ENCODE results near the gene SGCE.

The SGCE gene

GRCh38 chr7:94658826-94659225 is 2.9 kb upstream of the SGCE start:
- DNase-seq (ENCODE audit: low spot score) = no peak

GRCh38 chr7:94657771-94658693 is 2.1 kb upstream of the SGCE start:
- DNase-seq (ENCODE audit: low spot score) = peak; percentile 88

- no peak for DNase-seq (ENCODE audit: low spot score)
Measured at GRCh38 chr7:94656925-94657731, 1.2 kb upstream of the SGCE start.

- no peak for DNase-seq (ENCODE audit: low spot score)
Measured at GRCh38 chr7:94656658-94656924, 658 bp upstream of the SGCE start.

- DNase-seq (ENCODE audit: low spot score) = peak; percentile 84
Measured at GRCh38 chr7:94655126-94655847, 646 bp downstream of the SGCE start.

- DNase-seq (ENCODE audit: low spot score) = no peak
Measured at GRCh38 chr7:94654783-94655125, 1.2 kb downstream of the SGCE start.

GRCh38 chr7:94650147-94651051 is 5.5 kb downstream of the SGCE start:
- no peak for DNase-seq (ENCODE audit: low spot score)

GRCh38 chr7:94649450-94649849 is 6.5 kb downstream of the SGCE start:
- DNase-seq (ENCODE audit: low spot score) = no peak

- no peak for DNase-seq (ENCODE audit: low spot score)
Measured at GRCh38 chr7:94648731-94649130, 7.2 kb downstream of the SGCE start.

- no peak for DNase-seq (ENCODE audit: low spot score)
Measured at GRCh38 chr7:94647295-94647694, 8.6 kb downstream of the SGCE start.

GRCh38 chr7:94643771-94644545 is 12.0 kb downstream of the SGCE start:
- no peak for DNase-seq (ENCODE audit: low spot score)

GRCh38 chr7:94642838-94643653 is 12.9 kb downstream of the SGCE start:
- no peak for DNase-seq (ENCODE audit: low spot score)

GRCh38 chr7:94639384-94639783 is 16.5 kb downstream of the SGCE start:
- DNase-seq (ENCODE audit: low spot score) = no peak

GRCh38 chr7:94635687-94636086 is 20.2 kb downstream of the SGCE start:
- no peak for DNase-seq (ENCODE audit: low spot score)

GRCh38 chr7:94634502-94634901 is 21.4 kb downstream of the SGCE start:
- DNase-seq (ENCODE audit: low spot score) = no peak

- no peak for DNase-seq (ENCODE audit: low spot score)
Measured at GRCh38 chr7:94633687-94634086, 22.2 kb downstream of the SGCE start.

GRCh38 chr7:94633014-94633341 is 23.0 kb downstream of the SGCE start:
- DNase-seq (ENCODE audit: low spot score) = no peak

- no peak for DNase-seq (ENCODE audit: low spot score)
Measured at GRCh38 chr7:94632338-94633013, 23.5 kb downstream of the SGCE start.

GRCh38 chr7:94630855-94631254 is 25.1 kb downstream of the SGCE start:
- DNase-seq (ENCODE audit: low spot score) = no peak

GRCh38 chr7:94623820-94624219 is 32.1 kb downstream of the SGCE start:
- DNase-seq (ENCODE audit: low spot score) = no peak

Measured in left forelimb (tissue), 1 donor.